Hematopoietic multipotent progenitor cell treated with erythropoietin and hydrocortisone succinate and interleukin-3 and kit ligand, for 6 days (in vitro differentiated cells): ENCODE data around the gene POLR2H.

ENCODE experiments used
- DNase-seq: peaks from one replicate; pipeline ENCODE4 v3.0.0-alpha.2; 2015

POLR2H gene

GRCh38 chr3:184353546-184353941 is 8.0 kb upstream of the POLR2H start:
- no peak for DNase-seq

GRCh38 chr3:184354121-184354728 is 7.3 kb upstream of the POLR2H start:
- peak; percentile 73 for DNase-seq

DNA sequence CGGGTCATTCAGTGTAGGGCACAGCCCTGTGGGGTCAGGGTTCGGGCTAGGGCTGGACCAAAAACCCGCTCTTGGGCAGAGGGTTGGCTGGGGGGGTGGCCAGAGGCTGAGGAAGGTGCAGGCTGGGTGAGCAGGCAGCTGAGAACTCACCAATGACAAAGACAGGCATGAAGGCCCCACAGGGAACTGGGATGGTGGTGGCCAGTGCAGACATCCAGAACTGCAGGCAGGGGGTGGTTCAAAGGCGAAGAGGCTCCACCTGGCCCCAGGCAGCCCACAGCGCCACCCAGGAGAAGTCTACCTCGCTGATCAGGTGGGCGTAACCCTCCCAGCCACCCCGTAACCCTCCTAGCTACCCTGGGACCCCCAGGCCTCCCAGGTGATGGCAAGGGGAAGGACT is 6.8 kb upstream of the POLR2H start:
- DNase-seq = no peak

DNA sequence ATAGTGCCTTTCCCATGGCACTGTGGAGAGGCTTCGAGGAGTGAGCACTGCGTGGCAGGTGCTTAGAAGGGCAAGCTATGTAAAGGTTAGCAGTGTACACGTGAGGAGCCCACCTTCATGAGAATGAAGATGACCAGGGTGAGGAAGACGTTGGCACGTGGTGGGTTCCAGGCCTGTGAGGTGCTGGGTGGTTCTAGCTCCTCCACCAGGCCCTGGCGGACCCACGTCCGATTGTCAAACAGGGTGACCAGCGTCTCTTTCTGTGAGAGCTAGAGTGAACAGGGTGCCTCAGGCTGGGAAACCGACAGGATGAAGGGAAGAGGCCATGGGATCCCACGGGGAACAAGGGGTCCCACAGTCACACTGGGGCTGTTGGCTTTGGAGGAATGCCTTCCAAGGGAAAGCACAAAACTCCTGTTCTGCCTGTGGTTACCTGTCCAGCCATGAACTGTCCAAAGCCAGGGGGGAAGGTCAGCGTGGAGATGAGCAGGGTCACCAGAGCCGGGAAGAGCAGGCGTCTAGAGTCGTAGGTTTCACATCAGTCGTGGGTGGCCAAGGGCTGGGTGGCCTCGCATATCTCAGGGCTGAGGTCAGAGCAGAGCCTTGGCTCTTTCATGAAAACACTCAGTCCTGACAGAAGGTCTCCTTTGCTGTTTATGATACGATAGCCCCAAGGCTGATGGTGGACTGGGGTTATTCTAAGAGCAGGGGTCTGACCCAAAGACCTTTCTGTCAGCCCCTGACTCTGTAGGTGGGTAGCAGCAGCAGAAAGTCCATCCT is 6.1 kb upstream of the POLR2H start:
- no peak for DNase-seq

DNA sequence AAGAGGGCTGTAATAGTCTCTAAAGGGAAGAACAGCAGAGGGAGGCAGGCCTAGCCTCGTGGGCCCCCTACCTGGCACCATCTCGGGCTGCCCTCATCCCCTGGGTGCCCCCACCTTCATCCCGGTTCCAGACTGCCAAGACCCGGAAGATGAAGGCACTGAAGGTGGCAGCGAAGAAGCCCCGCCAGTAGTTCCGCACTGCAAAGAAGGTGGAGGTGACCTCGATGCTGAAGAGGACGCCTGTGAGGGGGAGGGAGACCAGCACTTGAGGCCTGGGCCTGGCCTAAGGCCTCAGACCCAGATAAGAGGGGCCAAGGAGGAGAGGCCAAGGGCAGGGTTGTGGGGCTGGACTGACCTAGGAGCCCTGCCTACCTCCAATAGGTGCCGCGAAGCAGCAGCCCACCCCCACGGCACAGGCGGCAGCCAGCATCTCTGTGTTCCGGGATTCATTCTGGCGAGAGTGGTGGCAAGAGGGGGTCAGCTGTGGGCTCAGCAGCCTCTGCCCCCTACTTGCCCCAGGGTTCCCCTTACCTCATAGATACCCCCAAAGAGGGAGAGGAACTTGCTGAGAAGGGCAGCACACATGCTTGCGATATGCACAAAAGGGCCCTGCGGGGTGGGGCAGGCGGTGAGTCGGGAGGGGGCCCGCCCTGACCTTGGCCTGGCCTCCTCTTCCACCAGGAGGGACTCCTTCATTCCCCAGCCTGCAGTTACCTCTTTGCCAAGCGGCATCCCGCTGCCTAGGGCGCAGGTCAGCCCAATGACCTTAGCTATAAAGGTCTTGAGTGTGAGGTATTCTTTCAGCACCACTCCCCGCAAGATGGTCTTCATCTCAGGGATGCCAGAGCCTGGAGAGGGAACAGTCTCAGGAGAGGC is 4.0 kb upstream of the POLR2H start:
- DNase-seq = no peak

- no peak for DNase-seq
Observed at GRCh38 chr3:184358124-184358767, 3.3 kb upstream of the POLR2H start.

GRCh38 chr3:184358921-184359350 is 2.6 kb upstream of the POLR2H start:
- DNase-seq = no peak

GRCh38 chr3:184359610-184360009 is 1.9 kb upstream of the POLR2H start:
- DNase-seq = no peak

DNA sequence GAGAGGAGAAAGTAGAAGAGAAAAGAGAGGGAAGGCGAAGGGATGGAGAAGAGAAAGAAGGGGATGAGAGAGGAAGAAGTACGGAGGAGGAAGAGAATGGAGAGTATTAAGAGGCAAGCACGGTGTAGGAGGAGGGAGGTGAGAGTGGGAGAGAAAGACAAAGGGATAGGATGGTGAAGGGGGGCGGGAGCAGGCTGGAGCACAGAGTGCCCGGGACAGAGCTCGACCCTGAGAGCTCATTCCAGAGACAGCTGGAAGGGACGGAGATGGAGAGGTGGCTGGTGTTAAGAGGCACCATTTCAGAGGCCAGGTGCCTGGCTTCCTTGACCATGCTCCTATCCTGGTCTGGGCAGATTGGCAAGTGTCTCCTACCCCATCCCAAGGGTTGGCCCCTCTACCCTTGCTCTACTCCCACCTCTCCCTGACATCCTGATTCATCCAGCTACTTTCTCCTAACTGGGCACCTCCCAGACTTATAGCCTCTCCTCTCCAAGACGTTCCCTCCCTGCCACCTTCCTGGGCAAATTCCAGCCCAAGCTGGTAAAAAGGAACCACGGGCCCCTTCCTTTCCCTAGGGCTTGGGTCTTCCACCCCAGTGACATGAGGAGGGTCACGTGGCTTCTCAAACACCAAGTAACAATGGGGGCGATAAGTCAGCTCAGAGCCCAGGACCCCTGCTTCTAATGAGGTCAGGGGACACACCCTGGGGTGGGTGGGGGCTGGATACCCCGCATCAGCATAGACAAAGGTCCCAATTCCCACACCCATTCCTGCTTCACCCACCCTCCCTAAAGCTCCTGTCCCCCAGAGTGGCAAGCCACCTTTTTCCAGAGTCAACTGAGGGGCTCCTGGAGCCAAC is 1.2 kb upstream of the POLR2H start:
- DNase-seq = no peak

DNA sequence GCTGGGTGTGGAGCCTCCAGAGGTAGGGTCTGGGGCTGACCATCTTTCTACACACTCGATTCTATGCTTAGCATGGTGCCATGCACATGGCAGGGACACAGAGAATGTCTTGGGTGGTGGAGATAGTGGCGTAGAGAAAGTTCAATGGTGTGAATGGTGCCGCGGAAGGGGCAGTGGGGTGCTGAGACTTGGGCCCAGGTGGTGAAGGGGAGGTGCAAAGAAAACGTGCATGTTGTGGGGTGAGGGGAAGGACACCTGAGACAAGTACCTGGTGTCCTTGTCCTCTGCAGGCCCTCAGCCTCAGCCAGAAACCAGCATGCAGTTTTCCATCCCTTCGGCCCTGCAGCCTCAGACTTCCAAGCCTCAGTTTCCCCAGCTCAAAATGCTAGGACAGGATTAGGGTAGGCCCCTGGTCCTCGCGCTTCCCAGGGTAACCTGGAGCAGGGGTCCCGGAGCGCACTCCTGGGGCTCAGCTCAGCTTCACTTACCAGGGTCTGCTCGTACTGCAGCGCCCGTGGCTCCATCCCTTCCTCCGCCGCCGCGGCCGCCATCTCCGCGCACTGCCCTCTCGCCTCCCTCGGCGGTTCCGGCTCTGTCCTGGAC is 480 bp upstream of the POLR2H start:
- DNase-seq = no peak

DNA sequence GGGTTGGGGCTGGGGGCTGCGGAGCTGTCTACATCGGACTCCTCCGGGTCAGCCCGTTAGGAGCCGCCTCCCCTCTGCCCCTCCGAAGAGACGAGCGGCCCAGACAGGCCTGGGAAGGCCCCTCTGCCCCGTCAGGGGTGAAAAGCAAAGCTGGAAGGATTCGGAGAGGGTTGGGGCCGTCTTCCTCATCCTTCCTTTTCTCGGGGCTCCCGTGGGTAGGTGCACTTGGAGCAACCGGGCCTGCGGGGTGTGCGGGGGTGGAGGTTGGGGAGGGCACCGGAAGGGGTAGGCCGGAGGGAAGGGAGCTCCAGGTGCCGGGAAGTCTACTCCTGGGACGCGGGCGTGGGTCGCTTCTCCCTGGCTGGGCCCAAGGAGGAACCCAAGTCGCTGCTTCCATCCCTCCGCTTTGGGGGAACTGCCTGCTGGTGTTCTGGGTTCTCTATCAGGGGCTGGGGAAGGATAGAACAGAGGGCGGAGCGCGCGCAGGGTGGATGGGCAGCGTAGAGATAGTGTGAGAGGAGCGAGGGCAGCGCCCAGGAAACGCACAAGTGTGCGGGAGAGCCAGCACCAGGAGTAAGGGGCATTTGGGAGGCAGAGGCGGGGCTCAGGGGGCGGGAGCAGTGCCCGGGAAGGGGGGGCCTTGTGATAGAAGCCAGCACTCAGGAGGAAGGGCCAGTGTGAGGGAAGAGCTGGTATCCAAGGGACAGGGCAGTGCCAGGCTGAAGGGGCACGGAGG is 590 bp downstream of the POLR2H start:
- peak; percentile 83 for DNase-seq

- peak; percentile 99 for DNase-seq
Observed at GRCh38 chr3:184362668-184363546, 1.4 kb downstream of the POLR2H start.

GRCh38 chr3:184366619-184367289 is 5.2 kb downstream of the POLR2H start:
- no peak for DNase-seq

DNA sequence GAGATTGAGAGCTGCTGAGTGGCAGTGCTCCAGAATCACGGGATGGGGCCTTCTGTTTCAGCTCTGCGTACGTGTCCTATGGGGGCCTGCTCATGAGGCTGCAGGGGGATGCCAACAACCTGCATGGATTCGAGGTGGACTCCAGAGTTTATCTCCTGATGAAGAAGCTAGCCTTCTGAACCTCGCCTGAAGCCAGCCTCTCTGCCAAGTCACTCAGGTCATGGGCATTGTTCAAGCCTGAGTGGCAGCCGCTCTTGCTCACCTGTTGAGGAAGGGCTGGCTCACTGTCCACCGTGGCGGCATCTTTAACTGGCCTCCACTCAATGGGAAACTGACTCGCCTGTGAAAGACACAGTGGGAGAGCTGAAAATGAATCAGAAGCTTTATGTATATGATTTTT is 6.6 kb downstream of the POLR2H start:
- DNase-seq = no peak

GRCh38 chr3:184368586-184369183 is 7.2 kb downstream of the POLR2H start:
- no peak for DNase-seq

DNA sequence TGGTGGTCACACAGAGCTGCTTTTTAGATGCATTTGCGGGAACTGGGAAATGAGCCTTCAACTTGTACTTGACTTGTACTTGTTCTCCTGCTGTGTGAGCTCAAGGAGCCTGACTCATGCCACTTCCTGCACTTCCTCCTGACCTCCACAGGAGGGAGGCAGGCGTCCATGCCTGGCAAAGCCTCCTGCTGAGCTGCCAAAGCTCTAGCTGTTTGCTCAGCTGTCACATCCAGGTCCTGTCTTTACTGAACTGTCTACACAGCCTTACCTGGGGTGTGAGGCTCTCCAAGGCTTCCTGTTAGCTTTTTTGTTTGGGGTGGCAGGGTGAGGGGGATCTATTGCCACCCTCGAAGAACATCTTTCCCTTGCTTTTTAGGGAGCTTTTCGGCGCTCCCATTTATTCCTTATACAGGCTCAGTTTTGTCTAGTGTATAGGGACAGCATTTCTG is 10.1 kb downstream of the POLR2H start:
- DNase-seq = peak; percentile 91

DNA sequence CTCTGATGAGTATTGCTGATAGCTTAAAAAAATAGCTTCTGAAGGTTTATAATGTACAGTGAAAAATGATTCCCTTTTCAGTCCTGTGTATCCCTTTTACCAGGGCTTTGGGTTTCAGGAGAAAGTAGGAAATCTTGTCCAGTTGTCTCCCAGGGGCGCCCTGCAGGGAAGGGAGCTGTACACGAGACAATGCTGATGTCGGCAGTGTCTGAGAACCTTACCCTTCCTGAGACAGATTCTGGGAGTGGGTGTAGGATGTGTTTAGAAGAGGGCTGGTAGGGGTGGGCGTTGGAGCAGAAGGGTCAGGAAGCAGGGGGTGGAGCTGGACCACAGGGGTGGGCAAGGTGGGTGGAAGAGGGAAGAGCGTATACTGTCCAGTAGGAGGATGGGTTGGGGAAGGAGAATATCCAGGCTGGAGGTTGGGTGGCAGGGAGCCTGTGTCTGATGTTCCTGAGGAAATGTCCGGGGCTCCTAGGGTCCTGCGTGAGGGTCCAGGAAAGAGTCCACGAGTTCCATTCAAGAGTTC is 10.8 kb downstream of the POLR2H start:
- no peak for DNase-seq

DNA sequence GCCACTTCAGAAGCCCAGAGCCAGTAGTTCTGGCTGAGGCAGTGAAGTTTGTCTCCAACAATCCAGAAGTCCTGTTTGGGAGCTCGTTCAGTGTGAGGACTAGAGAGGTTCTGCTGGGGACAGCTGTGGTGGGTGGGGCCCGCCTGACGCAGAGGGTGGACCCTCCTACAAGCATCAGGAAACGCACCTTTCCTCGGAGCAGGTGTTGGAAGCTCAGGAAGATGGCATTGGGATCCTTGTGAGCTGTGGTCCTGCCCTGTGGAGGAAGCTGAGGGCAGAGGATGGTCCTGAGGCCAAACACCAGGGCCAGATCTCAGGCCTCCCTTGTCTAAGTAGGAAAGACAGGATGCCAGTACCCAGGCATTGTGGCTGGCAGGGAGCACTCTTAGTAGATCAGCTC is 11.4 kb downstream of the POLR2H start:
- no peak for DNase-seq

DNA sequence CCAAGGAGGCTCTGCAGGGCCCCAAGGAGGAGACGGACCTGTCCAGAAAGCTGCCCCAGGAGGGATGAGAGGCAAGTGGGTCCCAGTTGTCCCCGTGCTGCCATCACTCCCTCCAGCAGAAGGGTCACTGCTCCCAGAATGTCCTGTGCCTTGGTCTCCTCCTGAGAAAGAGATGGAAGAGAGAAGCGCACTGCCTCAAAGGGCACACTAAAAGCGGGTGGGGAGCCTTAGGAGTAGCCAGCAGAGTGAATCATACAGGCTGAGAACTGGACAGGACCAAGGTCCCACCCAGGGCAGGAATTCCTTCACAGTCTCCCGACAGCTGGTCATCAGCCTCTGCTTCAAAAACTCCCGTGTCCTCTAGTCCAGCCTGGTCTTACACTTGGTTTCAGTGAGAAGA is 11.9 kb downstream of the POLR2H start:
- DNase-seq = no peak
